ENCODE data around the gene UBE2R2.

DNA sequence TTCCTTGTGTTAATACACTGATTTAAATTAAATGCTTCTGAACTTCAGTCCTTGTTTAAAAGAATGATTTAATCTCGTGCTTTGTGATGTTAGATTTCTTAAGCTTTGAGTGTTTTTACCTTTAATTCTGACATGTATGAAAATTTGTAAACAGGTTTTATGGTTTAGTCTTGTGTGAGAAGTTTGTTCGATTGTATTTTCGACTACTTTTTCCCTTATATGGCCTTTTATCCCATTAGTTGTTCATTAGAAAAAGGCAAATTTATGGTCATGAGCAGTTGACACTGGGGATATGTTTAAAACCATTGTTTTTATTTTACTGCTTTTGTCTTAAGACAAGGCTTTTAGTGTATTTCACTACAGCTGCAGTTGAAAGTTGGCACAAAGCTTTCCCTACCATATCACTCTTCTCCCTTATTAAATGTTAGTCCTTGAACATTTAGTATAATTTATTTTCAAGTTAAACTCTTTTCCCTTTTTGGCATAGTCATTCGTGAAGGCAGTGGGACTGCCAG lies 3.3 kb downstream of the UBE2R2 start:
- TF ChIP-seq GFI1B (tag by site-specific recombination; IDR thresholded peaks at IDR 0.05), result no peak
- no peak for TF ChIP-seq ZNF138 (tag by site-specific recombination; IDR thresholded peaks at IDR 0.05; ENCODE audit: borderline replicate concordance)
- TF ChIP-seq, protein P1, sequence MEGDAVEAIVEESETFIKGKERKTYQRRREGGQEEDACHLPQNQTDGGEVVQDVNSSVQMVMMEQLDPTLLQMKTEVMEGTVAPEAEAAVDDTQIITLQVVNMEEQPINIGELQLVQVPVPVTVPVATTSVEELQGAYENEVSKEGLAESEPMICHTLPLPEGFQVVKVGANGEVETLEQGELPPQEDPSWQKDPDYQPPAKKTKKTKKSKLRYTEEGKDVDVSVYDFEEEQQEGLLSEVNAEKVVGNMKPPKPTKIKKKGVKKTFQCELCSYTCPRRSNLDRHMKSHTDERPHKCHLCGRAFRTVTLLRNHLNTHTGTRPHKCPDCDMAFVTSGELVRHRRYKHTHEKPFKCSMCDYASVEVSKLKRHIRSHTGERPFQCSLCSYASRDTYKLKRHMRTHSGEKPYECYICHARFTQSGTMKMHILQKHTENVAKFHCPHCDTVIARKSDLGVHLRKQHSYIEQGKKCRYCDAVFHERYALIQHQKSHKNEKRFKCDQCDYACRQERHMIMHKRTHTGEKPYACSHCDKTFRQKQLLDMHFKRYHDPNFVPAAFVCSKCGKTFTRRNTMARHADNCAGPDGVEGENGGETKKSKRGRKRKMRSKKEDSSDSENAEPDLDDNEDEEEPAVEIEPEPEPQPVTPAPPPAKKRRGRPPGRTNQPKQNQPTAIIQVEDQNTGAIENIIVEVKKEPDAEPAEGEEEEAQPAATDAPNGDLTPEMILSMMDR (tag by site-specific recombination; IDR thresholded peaks at IDR 0.05), result no peak
- TF ChIP-seq KLF8 (tag by site-specific recombination; IDR thresholded peaks at IDR 0.05), result no peak
- TF ChIP-seq KLF16 (tag by site-specific recombination; IDR thresholded peaks at IDR 0.05), result no peak
- TF ChIP-seq ZNF274 (IDR thresholded peaks at IDR 0.05; ENCODE audit: low read length), result no peak
- no peak for TF ChIP-seq ZNF274 (tag by site-specific recombination; IDR thresholded peaks at IDR 0.05; ENCODE audit: borderline replicate concordance)
- TF ChIP-seq, protein P2, sequence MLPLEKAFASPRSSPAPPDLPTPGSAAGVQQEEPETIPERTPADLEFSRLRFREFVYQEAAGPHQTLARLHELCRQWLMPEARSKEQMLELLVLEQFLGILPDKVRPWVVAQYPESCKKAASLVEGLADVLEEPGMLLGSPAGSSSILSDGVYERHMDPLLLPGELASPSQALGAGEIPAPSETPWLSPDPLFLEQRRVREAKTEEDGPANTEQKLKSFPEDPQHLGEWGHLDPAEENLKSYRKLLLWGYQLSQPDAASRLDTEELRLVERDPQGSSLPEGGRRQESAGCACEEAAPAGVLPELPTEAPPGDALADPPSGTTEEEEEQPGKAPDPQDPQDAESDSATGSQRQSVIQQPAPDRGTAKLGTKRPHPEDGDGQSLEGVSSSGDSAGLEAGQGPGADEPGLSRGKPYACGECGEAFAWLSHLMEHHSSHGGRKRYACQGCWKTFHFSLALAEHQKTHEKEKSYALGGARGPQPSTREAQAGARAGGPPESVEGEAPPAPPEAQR (tag by site-specific recombination; IDR thresholded peaks at IDR 0.05), result no peak
- TF ChIP-seq, protein P3, sequence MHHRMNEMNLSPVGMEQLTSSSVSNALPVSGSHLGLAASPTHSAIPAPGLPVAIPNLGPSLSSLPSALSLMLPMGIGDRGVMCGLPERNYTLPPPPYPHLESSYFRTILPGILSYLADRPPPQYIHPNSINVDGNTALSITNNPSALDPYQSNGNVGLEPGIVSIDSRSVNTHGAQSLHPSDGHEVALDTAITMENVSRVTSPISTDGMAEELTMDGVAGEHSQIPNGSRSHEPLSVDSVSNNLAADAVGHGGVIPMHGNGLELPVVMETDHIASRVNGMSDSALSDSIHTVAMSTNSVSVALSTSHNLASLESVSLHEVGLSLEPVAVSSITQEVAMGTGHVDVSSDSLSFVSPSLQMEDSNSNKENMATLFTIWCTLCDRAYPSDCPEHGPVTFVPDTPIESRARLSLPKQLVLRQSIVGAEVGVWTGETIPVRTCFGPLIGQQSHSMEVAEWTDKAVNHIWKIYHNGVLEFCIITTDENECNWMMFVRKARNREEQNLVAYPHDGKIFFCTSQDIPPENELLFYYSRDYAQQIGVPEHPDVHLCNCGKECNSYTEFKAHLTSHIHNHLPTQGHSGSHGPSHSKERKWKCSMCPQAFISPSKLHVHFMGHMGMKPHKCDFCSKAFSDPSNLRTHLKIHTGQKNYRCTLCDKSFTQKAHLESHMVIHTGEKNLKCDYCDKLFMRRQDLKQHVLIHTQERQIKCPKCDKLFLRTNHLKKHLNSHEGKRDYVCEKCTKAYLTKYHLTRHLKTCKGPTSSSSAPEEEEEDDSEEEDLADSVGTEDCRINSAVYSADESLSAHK (tag by site-specific recombination; IDR thresholded peaks at IDR 0.05), result no peak
- no peak for TF ChIP-seq MEIS1 (CRISPR knock-in tag; IDR thresholded peaks at IDR 0.05; ENCODE audit: borderline replicate concordance)
- TF ChIP-seq ZNF112 (tag by site-specific recombination; IDR thresholded peaks at IDR 0.05), result no peak
